ENCODE measurements around the gene CD3G. TPM values are rescaled to one million over a fixed set of nuclear protein-coding genes. Genes with fewer than 3 reads are reported as not detected.
"Not testable (repeated sequence)": the region's sequence is repeated elsewhere in the genome, so short reads cannot be mapped to it uniquely, and the experiment has no call there.

CD3G gene
- polyA plus RNA-seq, 1 experiment, result not detected

DNA sequence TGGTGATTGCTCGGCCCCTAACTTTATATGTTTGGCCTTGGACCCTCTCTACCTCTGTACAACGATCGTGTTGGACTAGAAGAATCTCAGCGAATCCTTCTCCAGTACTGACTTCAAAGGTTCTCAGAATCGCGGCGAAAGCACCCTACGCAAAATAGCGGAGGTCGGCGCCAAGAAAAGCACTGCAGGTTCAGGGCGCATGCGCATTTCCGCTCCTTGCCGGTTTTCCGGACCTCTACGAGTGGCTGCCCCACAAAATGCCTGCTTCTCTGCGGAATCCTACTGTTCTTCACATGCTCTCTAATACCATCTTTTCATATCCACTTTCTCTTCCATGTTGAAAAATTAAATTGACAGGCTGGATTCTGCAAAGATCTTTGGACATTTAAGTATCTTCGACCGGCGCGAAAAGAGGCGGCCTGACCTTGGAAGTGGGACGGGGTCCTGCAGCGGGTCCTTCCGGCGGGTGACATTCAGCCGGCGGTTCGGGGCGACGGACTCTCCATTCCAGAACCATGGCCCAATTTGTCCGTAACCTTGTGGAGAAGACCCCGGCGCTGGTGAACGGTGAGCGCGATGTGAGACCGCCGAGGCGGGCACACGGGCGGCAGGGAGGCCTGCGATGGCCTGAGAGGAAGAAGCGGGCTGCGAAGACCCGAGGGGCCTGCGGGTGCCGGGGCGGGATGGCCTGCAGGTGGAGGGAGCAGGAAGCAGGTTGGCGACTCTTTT, 57.2 kb downstream of the CD3G start, which contains the start of gene ATP5MG:
ATP5MG (plus strand) TSS at position 456 of the 729 bp plus-strand sequence; CDS start at position 516, 60 bp downstream.
- TF ChIP-seq, protein P1, sequence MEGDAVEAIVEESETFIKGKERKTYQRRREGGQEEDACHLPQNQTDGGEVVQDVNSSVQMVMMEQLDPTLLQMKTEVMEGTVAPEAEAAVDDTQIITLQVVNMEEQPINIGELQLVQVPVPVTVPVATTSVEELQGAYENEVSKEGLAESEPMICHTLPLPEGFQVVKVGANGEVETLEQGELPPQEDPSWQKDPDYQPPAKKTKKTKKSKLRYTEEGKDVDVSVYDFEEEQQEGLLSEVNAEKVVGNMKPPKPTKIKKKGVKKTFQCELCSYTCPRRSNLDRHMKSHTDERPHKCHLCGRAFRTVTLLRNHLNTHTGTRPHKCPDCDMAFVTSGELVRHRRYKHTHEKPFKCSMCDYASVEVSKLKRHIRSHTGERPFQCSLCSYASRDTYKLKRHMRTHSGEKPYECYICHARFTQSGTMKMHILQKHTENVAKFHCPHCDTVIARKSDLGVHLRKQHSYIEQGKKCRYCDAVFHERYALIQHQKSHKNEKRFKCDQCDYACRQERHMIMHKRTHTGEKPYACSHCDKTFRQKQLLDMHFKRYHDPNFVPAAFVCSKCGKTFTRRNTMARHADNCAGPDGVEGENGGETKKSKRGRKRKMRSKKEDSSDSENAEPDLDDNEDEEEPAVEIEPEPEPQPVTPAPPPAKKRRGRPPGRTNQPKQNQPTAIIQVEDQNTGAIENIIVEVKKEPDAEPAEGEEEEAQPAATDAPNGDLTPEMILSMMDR (IDR thresholded peaks at IDR 0.05; ENCODE audit: insufficient read depth, low read depth, low read length), result peak; percentile 23; the same call in 1 of the 2 replicates
- CTCF ChIA-PET, result interaction anchor here (0.7 to 1.6 kb wide), 4 partner anchors 24 to 166 kb away, joined by 3 to 11 read pairs (median 6); no protein-coding TSS in a partner anchor

DNA sequence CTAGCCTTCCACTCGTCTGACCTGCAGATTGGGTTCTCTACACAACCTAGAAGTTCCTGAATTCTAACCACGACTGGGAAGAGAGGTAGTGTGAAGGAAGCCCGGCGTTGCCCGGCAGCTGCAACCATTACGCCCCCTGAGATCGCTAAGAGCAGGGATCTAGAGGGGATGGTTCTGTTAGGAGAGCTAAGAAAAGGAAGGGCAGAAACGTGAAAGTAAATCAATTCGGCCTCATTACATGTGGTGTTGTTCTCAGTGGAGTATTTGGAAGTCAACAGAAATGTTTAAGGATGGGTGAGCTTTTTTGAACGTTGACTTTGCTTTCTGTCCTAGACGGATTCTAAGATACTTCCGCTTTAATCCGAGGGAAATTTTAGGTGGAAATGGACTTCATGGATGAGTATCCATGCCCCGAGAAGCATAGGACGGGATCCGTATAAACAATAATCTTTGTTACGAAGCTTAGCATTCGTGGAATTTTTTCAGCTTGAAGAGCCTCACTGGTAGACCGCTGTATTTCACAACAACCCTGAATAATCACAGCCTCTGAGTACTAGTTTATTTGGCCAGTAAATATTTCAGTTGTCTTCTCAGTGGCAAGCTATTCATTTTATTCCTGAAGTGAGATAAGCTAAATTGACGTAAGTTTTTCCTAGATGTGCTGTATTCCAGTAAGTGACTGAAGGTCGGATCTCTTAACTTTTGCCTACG, 57.9 kb downstream of the CD3G start:
- Histone ChIP-seq H3K36me3 (ENCODE audit: control insufficient read depth, insufficient read depth, low read length) (no peaks in the 10 kb centered on the region), H3K4me3 (ENCODE audit: low read depth, low read length) (peak overlapping the region; percentile 95), H3K27me3 (ENCODE audit: control insufficient read depth, insufficient read depth, low read length) (no peaks in the 10 kb centered on the region)
- CTCF ChIA-PET, result interaction anchor here (1.0 to 1.6 kb wide), 4 partner anchors 24 to 97 kb away, joined by 3 to 11 read pairs (median 8); no protein-coding TSS in a partner anchor
- TF ChIP-seq, protein P1 (IDR thresholded peaks at IDR 0.05; ENCODE audit: insufficient read depth, low read depth, low read length), result no peak
- POLR2A ChIA-PET, result interaction anchor here (0.6 to 0.7 kb wide), 2 partner anchors 17 to 29 kb away, joined by 3 to 6 read pairs; no protein-coding TSS in a partner anchor
- peak; percentile 60 for DNase-seq (ENCODE audit: low read depth)

More for the DNA sequence above, 57.2 kb downstream of the CD3G start, which contains the start of gene ATP5MG:
- Histone ChIP-seq H3K36me3 (ENCODE audit: control insufficient read depth, insufficient read depth, low read length) (no peaks in the 10 kb centered on the region; the same call in 1 of the 2 replicates), H3K27me3 (ENCODE audit: control insufficient read depth, insufficient read depth, low read length) (no peaks in the 10 kb centered on the region), H3K4me3 (ENCODE audit: low read depth, low read length) (peak within 1 kb of the TSS; percentile 95)
- POLR2A ChIA-PET, result no interaction called here
- DNase-seq (ENCODE audit: low read depth), result peak; percentile 66

DNA sequence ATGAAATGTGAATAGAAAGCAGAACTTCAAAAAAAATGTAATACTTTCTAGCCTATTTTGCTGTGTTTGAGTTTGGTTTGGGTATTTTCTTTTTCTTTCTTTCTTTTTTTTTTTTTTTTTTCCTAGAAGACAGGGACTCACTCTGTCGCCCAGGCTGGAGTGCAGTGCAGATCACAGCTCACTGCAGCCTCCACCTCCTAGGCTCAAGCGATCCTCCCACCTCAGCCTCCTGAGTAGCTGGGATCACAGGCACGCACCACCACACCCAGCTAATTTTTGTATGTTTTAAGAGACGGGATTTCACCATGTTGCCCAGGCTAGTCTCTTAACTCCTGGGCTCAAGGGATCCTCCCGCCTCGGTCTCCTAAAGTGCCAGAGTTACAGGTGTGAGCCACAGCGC, 58.5 kb downstream of the CD3G start:
- DNase-seq (ENCODE audit: low read depth); H3K36me3 ChIP-seq (ENCODE audit: control insufficient read depth, insufficient read depth, low read length); H3K27me3 ChIP-seq (ENCODE audit: control insufficient read depth, insufficient read depth, low read length): not testable (repeated sequence)
- peak overlapping the region; percentile 95 for H3K4me3 ChIP-seq (ENCODE audit: low read depth, low read length)
- POLR2A ChIA-PET, result interaction anchor here (0.6 to 0.7 kb wide), 2 partner anchors 17 to 30 kb away, joined by 3 to 6 read pairs; no protein-coding TSS in a partner anchor
- CTCF ChIA-PET, result interaction anchor here (1.0 to 1.6 kb wide), 5 partner anchors 23 to 97 kb away, joined by 3 to 11 read pairs (median 8); no protein-coding TSS in a partner anchor

Small RNAs within 50 kb of the gene (small RNA-seq; reads per million reads assigned to genes)
- gene AP001582.1 (ENCODE audit: insufficient read length, low read depth, low replicate concordance), result not detected

Other genes with a start within 250 kb of the CD3G start
- gene SCN4B, start 191.5 kb upstream of the CD3G start, polyA plus RNA-seq (2011; rRNA removed), result 0.36 and 0.43 TPM in 2 replicates
- not detected in 2 replicates for gene SCN2B, start 167.7 kb upstream of the CD3G start, polyA plus RNA-seq (2011; rRNA removed)
- gene JAML, start 119.3 kb upstream of the CD3G start, polyA plus RNA-seq (2011; rRNA removed), result not detected in 2 replicates
- 0.39 and 0.53 TPM in 2 replicates for gene MPZL3, start 92.0 kb upstream of the CD3G start, polyA plus RNA-seq (2011; rRNA removed)
- gene MPZL2, start 80.0 kb upstream of the CD3G start, polyA plus RNA-seq (2011; rRNA removed), result not detected in 2 replicates
- gene CD3E, start 39.6 kb upstream of the CD3G start, polyA plus RNA-seq (2011; rRNA removed), result not detected in 2 replicates
- not detected in 2 replicates for gene CD3D, start 1.6 kb upstream of the CD3G start, polyA plus RNA-seq (2011; rRNA removed)
- gene UBE4A, start 15.3 kb downstream of the CD3G start, polyA plus RNA-seq (2011; rRNA removed), result 15.9 and 24.7 TPM in 2 replicates
- gene ATP5MG, start 57.3 kb downstream of the CD3G start, polyA plus RNA-seq (2011; rRNA removed), result 170 and 266 TPM in 2 replicates
- gene KMT2A, start 92.1 kb downstream of the CD3G start, polyA plus RNA-seq (2011; rRNA removed), result 19.8 and 21.9 TPM in 2 replicates
- not detected in 2 replicates for gene TTC36, start 183.1 kb downstream of the CD3G start, polyA plus RNA-seq (2011; rRNA removed)
- 16.1 and 30.2 TPM in 2 replicates for gene TMEM25, start 186.8 kb downstream of the CD3G start, polyA plus RNA-seq (2011; rRNA removed)
- gene IFT46, start 221.6 kb downstream of the CD3G start, polyA plus RNA-seq (2011; rRNA removed), result 34.8 and 41.4 TPM in 2 replicates
- gene ARCN1, start 228.1 kb downstream of the CD3G start, polyA plus RNA-seq (2011; rRNA removed), result 206 and 286 TPM in 2 replicates

Measured in BJ (cell line).